Loucy (cell line): ENCODE measurements around the gene MTERF2.
"Not testable (repeated sequence)": the region's sequence is repeated elsewhere in the genome, so short reads cannot be mapped to it uniquely, and the experiment has no call there.

Experiments used
- H2AFZ ChIP-seq: fragments of 200-600 bp; sonication (generic); 2 replicates; pipeline ENCODE4 v1.6.0; 2016; ENCODE audit warnings: antibody characterized with exemption, mild to moderate bottlenecking, low read length, moderate library complexity
- H3F3A ChIP-seq: fragments of 200-600 bp; 2 replicates; pipeline ENCODE4 v1.6.0; 2016; ENCODE audit warnings: antibody characterized with exemption, low read depth, mild to moderate bottlenecking
- H3K27me3 ChIP-seq: fragments of 200-600 bp; sonication (generic); 2 replicates; pipeline ENCODE4 v1.6.1; 2014; ENCODE audit warnings: low read length, mild to moderate bottlenecking; ENCODE audit not compliant: insufficient read depth, poor library complexity, severe bottlenecking
- H3K36me3 ChIP-seq: fragments of 200-600 bp; sonication (generic); 2 replicates; pipeline ENCODE4 v1.6.1; 2016; ENCODE audit warnings: low read length; ENCODE audit not compliant: insufficient read depth
- H3K4me1 ChIP-seq: fragments of 200-600 bp; sonication (generic); 2 replicates; pipeline ENCODE4 v1.5.1; 2014; ENCODE audit warnings: low read length, mild to moderate bottlenecking; ENCODE audit not compliant: insufficient read depth, poor library complexity, severe bottlenecking
- H3K4me2 ChIP-seq: fragments of 200-600 bp; sonication (generic); 2 replicates; pipeline ENCODE4 v1.6.0; 2014; ENCODE audit warnings: antibody characterized with exemption, low read length, low read depth, mild to moderate bottlenecking; ENCODE audit not compliant: poor library complexity, severe bottlenecking
- H3K4me3 ChIP-seq: fragments of 200-600 bp; sonication (generic); 2 replicates; pipeline ENCODE4 v1.5.1; 2014; ENCODE audit warnings: low read length, mild to moderate bottlenecking, mixed read lengths; ENCODE audit not compliant: poor library complexity, severe bottlenecking
- H3K79me2 ChIP-seq: fragments of 200-600 bp; sonication (generic); 2 replicates; pipeline ENCODE4 v1.6.1; 2014; ENCODE audit warnings: low read length; ENCODE audit not compliant: insufficient read depth
- H3K9ac ChIP-seq: fragments of 200-600 bp; sonication (generic); 2 replicates; pipeline ENCODE4 v1.6.0; 2014; ENCODE audit warnings: mild to moderate bottlenecking, low read depth, low read length, moderate library complexity; ENCODE audit not compliant: poor library complexity, severe bottlenecking
- H3K9me2 ChIP-seq: fragments of 200-600 bp; sonication (generic); replicated peaks from 2 replicates; pipeline ENCODE4 v1.6.1; 2016; ENCODE audit warnings: low read depth, low read length, mixed read lengths
- H3K9me3 ChIP-seq: fragments of 200-600 bp; sonication (generic); 2 replicates; pipeline ENCODE4 v1.6.1; 2014; ENCODE audit warnings: mild to moderate bottlenecking, antibody characterized with exemption, low read length, low read depth; ENCODE audit not compliant: insufficient read depth
- H4K20me1 ChIP-seq: fragments of 200-600 bp; sonication (generic); 2 replicates; pipeline ENCODE4 v1.6.0; 2014; ENCODE audit warnings: antibody characterized with exemption, low read length, mild to moderate bottlenecking; ENCODE audit not compliant: insufficient read depth, poor library complexity, severe bottlenecking
- CTCF ChIP-seq: fragments of 200-600 bp; sonication (generic); conservative IDR thresholded peaks from 2 replicates; pipeline ENCODE4 v1.5.1; 2014; ENCODE audit warnings: mild to moderate bottlenecking, antibody characterized with exemption, low read length
- EZH2phosphoT487 ChIP-seq: fragments of 200-600 bp; IDR thresholded peaks from 2 replicates; pipeline ENCODE4 v1.6.1; 2018; ENCODE audit warnings: antibody characterized with exemption, mild to moderate bottlenecking, moderate library complexity, borderline replicate concordance

Gene MTERF2

DNA sequence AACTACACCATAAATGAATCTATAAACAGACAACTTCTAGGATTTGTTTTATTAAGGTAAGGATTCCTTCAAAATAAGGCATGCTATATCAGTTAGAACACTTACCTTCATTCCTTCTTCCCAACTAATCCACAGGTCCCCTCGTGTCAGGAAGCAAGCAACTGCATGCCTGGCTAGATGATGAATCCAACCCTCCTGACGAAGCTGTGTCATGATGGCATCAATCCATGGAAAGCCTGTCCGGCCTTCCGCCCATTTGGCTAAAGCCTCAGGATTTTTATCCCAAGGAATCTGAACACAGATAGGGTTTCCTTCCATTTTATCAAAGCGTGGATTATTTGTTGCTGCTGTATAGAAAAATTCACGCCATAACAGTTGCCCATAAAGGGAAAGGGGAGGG lies 12.5 kb upstream of the MTERF2 start:
- no peak for TF ChIP-seq EZH2phosphoT487
- TF ChIP-seq CTCF = no peak

DNA sequence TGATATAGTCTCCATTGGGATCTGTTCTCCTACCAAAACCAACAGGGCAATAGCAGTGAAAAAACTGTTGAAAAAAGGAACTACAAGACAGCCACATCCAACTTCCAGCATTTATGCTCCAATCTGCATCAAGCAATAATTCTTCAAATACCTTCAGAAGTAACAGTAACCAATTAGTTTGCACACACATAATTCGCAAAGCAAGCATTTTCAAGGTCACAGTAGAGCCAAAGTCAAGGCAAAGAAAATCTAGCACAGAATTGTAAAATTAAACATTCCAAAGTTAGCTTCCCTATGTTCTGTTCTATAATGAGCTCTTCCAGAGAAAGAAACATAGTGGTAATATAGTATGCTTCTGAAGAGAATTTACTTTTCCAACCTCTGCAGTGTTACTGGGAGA lies 11.0 kb upstream of the MTERF2 start:
- no peaks in the 10 kb centered on the region for H3K79me2 ChIP-seq
- no peak overlapping the region for H3K9ac ChIP-seq
- no peak overlapping the region for H2AFZ ChIP-seq
- H3K4me2 ChIP-seq = no peak overlapping the region
- no peaks in the 10 kb centered on the region for H3K4me1 ChIP-seq
- H3K36me3 ChIP-seq = peaks cover 47% of the 10 kb centered on the region; the same call in 1 of the 2 replicates
- H3K4me3 ChIP-seq = no peak overlapping the region
- H3K9me2 ChIP-seq = no peaks in the 10 kb centered on the region
- H3K27me3 ChIP-seq = no peaks in the 10 kb centered on the region
- no peaks in the 10 kb centered on the region for H3F3A ChIP-seq
- H3K9me3 ChIP-seq = no peaks in the 10 kb centered on the region
- H4K20me1 ChIP-seq = no peaks in the 10 kb centered on the region
- TF ChIP-seq CTCF (no peak), EZH2phosphoT487 (no peak)

More for the DNA sequence above, 12.5 kb upstream of the MTERF2 start:
- H3K79me2 ChIP-seq = no peaks in the 10 kb centered on the region
- no peak overlapping the region for H3K4me2 ChIP-seq
- H3F3A ChIP-seq = no peaks in the 10 kb centered on the region
- no peak overlapping the region for H3K4me3 ChIP-seq
- H3K4me1 ChIP-seq = no peaks in the 10 kb centered on the region
- peaks cover 52% of the 10 kb centered on the region; the same call in 1 of the 2 replicates for H3K36me3 ChIP-seq
- no peaks in the 10 kb centered on the region for H3K9me3 ChIP-seq
- no peaks in the 10 kb centered on the region for H3K9me2 ChIP-seq
- H4K20me1 ChIP-seq = no peaks in the 10 kb centered on the region
- no peak overlapping the region for H2AFZ ChIP-seq
- no peaks in the 10 kb centered on the region for H3K27me3 ChIP-seq
- no peak overlapping the region for H3K9ac ChIP-seq

DNA sequence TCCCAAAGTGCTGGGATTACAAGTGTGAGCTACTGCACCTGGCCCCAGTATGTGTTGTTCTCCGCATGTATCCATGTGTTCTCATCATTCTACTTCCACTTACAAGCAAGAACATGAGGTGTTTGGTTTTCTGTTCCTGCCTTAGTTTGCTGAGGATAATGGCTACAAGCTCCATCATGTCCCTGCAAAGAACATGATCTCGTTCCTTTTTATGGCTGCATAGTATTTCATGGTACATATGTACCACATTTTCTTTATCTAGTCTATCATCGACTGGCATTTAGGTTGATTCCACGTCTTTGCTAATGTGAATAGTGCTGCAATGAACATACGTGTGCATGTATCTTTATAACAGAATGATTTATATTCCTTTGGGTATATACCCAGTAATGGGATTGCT lies 9.2 kb upstream of the MTERF2 start:
- not testable (repeated sequence) for H3K9ac ChIP-seq, H3K4me1 ChIP-seq, H4K20me1 ChIP-seq, H3F3A ChIP-seq, H3K79me2 ChIP-seq, H3K27me3 ChIP-seq, H3K4me3 ChIP-seq, H3K9me3 ChIP-seq, H2AFZ ChIP-seq, H3K4me2 ChIP-seq, H3K9me2 ChIP-seq
- H3K36me3 ChIP-seq = peaks cover 34% of the 10 kb centered on the region; the same call in 1 of the 2 replicates

DNA sequence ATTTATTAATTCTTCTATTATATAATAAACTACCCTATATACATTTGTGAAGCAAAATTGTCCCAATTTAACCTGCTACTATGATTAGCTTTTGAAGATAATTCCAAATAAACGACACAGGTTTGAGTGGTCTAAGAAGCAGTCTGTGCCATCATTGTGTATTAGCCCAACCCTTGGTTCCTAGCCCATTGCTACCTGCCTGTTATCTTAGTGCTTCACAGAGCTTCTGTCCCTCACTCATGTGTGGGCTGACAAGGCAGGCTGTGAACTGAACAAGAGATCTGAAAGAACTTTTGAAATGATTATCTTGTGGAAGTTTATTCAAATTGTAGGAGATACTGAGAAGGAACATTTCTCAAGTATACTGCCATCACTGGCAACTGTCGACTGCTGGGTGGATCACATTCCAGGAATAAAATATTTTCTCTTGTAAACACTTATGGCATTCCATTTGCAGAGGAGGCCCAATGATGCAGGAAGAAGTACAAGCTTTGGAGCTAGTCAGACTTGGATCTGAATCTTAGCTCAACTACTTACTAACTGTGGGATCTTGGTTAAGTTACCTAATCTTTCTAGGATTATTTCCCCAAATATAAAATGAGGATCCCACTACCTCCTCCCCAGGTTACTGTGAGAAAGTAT lies 7.8 kb upstream of the MTERF2 start:
- H3K4me3 ChIP-seq = no peak overlapping the region
- H4K20me1 ChIP-seq = no peaks in the 10 kb centered on the region
- no peaks in the 10 kb centered on the region for H3K27me3 ChIP-seq
- no peak overlapping the region for H2AFZ ChIP-seq
- H3K9me2 ChIP-seq = no peaks in the 10 kb centered on the region
- H3K36me3 ChIP-seq = peaks cover 28% of the 10 kb centered on the region; the same call in 1 of the 2 replicates
- H3K79me2 ChIP-seq = no peaks in the 10 kb centered on the region
- H3K4me2 ChIP-seq = no peak overlapping the region
- no peaks in the 10 kb centered on the region for H3K4me1 ChIP-seq
- no peaks in the 10 kb centered on the region for H3K9me3 ChIP-seq
- no peak overlapping the region for H3K9ac ChIP-seq
- no peaks in the 10 kb centered on the region for H3F3A ChIP-seq
- TF ChIP-seq CTCF (no peak), EZH2phosphoT487 (no peak)
